ELF-1 (cell line): Measurements from ENCODE around the gene ZSWIM8.
A peak's percentile ranks its signal among the peaks of the same experiment; 100 is the strongest.
"Not testable (repeated sequence)": the region's sequence is repeated elsewhere in the genome, so short reads cannot be mapped to it uniquely, and the experiment has no call there.

Experiments
- DNase-seq: peaks from one replicate; pipeline ENCODE4 v3.0.0-alpha.2; 2016; ENCODE audit warnings: low read depth, low spot score

ZSWIM8 gene

GRCh38 chr10:73772281-73773151 lies 12.9 kb upstream of the ZSWIM8 start:
- peak; percentile 75 for DNase-seq

- DNase-seq = peak; percentile 12
Observed at GRCh38 chr10:73773152-73773879, 12.1 kb upstream of the ZSWIM8 start.

- DNase-seq = no peak
Observed at GRCh38 chr10:73774637-73775036, 10.8 kb upstream of the ZSWIM8 start.

GRCh38 chr10:73779018-73779417 lies 6.4 kb upstream of the ZSWIM8 start:
- DNase-seq = no peak

- DNase-seq = no peak
Observed at GRCh38 chr10:73779539-73780197, 5.7 kb upstream of the ZSWIM8 start.

GRCh38 chr10:73780301-73780700 lies 5.1 kb upstream of the ZSWIM8 start:
- DNase-seq = no peak

GRCh38 chr10:73780966-73781365 lies 4.4 kb upstream of the ZSWIM8 start:
- peak; percentile 8 for DNase-seq

- DNase-seq = no peak
Observed at GRCh38 chr10:73781548-73781878, 3.9 kb upstream of the ZSWIM8 start.

GRCh38 chr10:73781879-73782748 lies 3.3 kb upstream of the ZSWIM8 start, which contains the start of gene CHCHD1:
Gene CHCHD1 (plus strand): TSS chr10:73782048. CDS start chr10:73782076, 28 bp downstream.
- DNase-seq = peak; percentile 92

- DNase-seq = no peak
Observed at GRCh38 chr10:73782749-73783085, 2.7 kb upstream of the ZSWIM8 start.

- peak; percentile 81 for DNase-seq
Observed at GRCh38 chr10:73785721-73786511, 510 bp downstream of the ZSWIM8 start.

- no peak for DNase-seq
Observed at GRCh38 chr10:73786512-73786885, 1.1 kb downstream of the ZSWIM8 start.

- DNase-seq = not testable (repeated sequence)
Observed at GRCh38 chr10:73787031-73787800, 1.8 kb downstream of the ZSWIM8 start.

- peak; percentile 31 for DNase-seq
Observed at GRCh38 chr10:73788864-73789658, 3.7 kb downstream of the ZSWIM8 start.

- DNase-seq = no peak
Observed at GRCh38 chr10:73789659-73790055, 4.3 kb downstream of the ZSWIM8 start.

GRCh38 chr10:73790886-73791625 lies 5.7 kb downstream of the ZSWIM8 start:
- no peak for DNase-seq

GRCh38 chr10:73791871-73792400 lies 6.5 kb downstream of the ZSWIM8 start:
- DNase-seq = no peak

- no peak for DNase-seq
Observed at GRCh38 chr10:73793456-73793855, 8.1 kb downstream of the ZSWIM8 start.
